ENCODE results near the gene LKAAEAR1.
A peak's percentile ranks its signal among the peaks of the same experiment; 100 is the strongest.
"Not testable (repeated sequence)": the region's sequence is repeated elsewhere in the genome, so short reads cannot be mapped to it uniquely, and the experiment has no call there.

LKAAEAR1 gene

GRCh38 chr20:64091340-64091739 lies 7.1 kb upstream of the LKAAEAR1 start:
- H3K4me3 ChIP-seq (ENCODE audit: low read depth, low read length) = no peak overlapping the region
- TF ChIP-seq CTCF (IDR thresholded peaks at IDR 0.05; ENCODE audit: low read depth, low read length, missing control alignments) = no peak
- in situ Hi-C loops (cut with HindIII; ENCODE audit: low sequenced_read_pairs) = no loop called here
- DNase-seq (ENCODE audit: low read depth) = no peak

DNA sequence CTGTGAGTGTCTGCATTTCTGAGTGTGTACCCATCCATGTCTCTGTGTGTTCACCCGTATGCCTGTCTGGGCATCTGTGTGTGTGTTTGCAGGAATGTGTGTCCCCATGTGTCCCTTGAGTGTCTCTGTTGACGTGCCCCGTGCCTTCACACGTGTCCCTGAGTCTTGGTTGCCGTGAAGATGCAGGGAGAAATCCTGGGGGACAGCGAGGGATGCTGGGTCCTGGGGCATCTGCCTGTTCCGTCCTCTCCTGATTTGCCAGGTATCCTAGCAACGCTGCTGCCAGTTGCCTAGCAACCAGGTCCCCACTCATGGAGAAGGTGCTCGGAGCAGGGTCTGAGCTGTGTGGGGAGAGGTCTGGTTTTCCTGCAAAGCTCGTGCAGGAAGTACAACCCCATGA lies 6.0 kb upstream of the LKAAEAR1 start:
- no peak for DNase-seq (ENCODE audit: low read depth)
- no peak for TF ChIP-seq CTCF (IDR thresholded peaks at IDR 0.05; ENCODE audit: low read depth, low read length, missing control alignments)
- in situ Hi-C loops (cut with HindIII; ENCODE audit: low sequenced_read_pairs) = no loop called here
- no peak overlapping the region for H3K4me3 ChIP-seq (ENCODE audit: low read depth, low read length)

GRCh38 chr20:64088586-64088985 lies 4.4 kb upstream of the LKAAEAR1 start:
- in situ Hi-C loops (cut with HindIII; ENCODE audit: low sequenced_read_pairs); H3K4me3 ChIP-seq (ENCODE audit: low read depth, low read length); DNase-seq (ENCODE audit: low read depth): not testable (repeated sequence)

GRCh38 chr20:64087226-64087825 lies 3.1 kb upstream of the LKAAEAR1 start:
- in situ Hi-C loops (cut with HindIII; ENCODE audit: low sequenced_read_pairs); DNase-seq (ENCODE audit: low read depth); H3K4me3 ChIP-seq (ENCODE audit: low read depth, low read length): not testable (repeated sequence)

- H3K4me3 ChIP-seq (ENCODE audit: low read depth, low read length) = no peak overlapping the region
- no peak for TF ChIP-seq CTCF (IDR thresholded peaks at IDR 0.05; ENCODE audit: low read depth, low read length, missing control alignments)
- in situ Hi-C loops (cut with HindIII; ENCODE audit: low sequenced_read_pairs) = no loop called here
- DNase-seq (ENCODE audit: low read depth) = no peak
These were observed 2.6 kb upstream of the LKAAEAR1 start for GRCh38 chr20:64086801-64087200.

DNA sequence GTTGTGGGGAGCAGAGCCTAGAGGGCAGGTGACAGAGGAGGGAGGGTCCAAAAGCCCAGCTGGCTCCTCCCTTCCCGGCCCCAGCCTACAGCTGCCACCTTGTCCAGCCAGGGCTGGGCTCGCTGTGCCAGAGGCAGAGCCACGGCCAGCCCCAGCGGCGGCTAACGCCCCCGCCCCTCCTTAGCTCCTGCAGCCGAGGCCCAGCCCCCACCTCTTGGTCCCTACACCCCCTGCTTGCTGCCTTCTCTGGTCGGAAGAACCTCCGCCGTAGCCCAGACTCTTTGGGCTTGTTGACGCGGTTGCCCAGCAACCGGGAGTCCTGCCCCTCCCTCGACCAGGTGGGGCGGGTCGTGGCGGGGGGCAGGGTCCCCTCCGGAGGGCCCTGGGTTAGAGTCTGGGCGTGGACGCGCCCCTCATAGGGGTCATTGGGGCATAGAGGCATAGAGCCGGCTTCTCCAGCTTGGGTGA lies 521 bp upstream of the LKAAEAR1 start:
- no peak for TF ChIP-seq CTCF (IDR thresholded peaks at IDR 0.05; ENCODE audit: low read depth, low read length, missing control alignments)
- in situ Hi-C loops (cut with HindIII; ENCODE audit: low sequenced_read_pairs) = no loop called here
- no peak for DNase-seq (ENCODE audit: low read depth)
- H3K4me3 ChIP-seq (ENCODE audit: low read depth, low read length) = no peak overlapping the region

GRCh38 chr20:64083378-64083803 lies 807 bp downstream of the LKAAEAR1 start:
- DNase-seq (ENCODE audit: low read depth) = no peak
- in situ Hi-C loops (cut with HindIII; ENCODE audit: low sequenced_read_pairs) = no loop called here
- peak overlapping the region; percentile 38 for H3K4me3 ChIP-seq (ENCODE audit: low read depth, low read length)
- peak; percentile 55 for TF ChIP-seq CTCF (IDR thresholded peaks at IDR 0.05; ENCODE audit: low read depth, low read length, missing control alignments)
